CD4-positive, alpha-beta T cell (primary cell): ENCODE data around the gene ZNF747. TPM values are rescaled to one million over a fixed set of nuclear protein-coding genes. Genes with fewer than 3 reads are reported as not detected.

Experiments used
- ATAC-seq: fragments of 200-7000 bp; cut with Tn5 transposase; one replicate; pipeline ENCODE4 v1.10.0; 2022; ENCODE audit warnings: mild to moderate bottlenecking; ENCODE audit not compliant: poor library complexity
- CTCF ChIA-PET: fragments of 350-600 bp; sonication (Branson Sonifier 250); formaldehyde crosslinking; loops from one replicate; lab custom pipeline; 2021; ENCODE audit warnings: antibody characterized with exemption, inconsistent platforms; lab: Charles Lee
- POLR2A ChIA-PET: fragments of 350-600 bp; sonication (Branson Sonifier 250); formaldehyde crosslinking; loops from one replicate; lab custom pipeline; 2021; ENCODE audit warnings: antibody characterized with exemption, inconsistent platforms; lab: Charles Lee
- DNase-seq, 14 experiments: peaks; one replicate each; pipeline ENCODE4 v3.0.0-alpha.2; 2013 to 2020; ENCODE audit warnings: mixed read lengths in 2 of 14
- H3K27ac ChIP-seq, 2 donors: one replicate each; pipeline versions ENCODE4 v1.5.1 to v1.7.0; 2013; ENCODE audit warnings: low read length in 2 of 2, low read depth in 1 of 2, mild to moderate bottlenecking in 1 of 2
- H3K27me3 ChIP-seq, 2 experiments: 1 replicate in 1 of 2; 2 replicates in 1 of 2; pipeline versions ENCODE4 v1.6.1 to v1.7.0; 2013; ENCODE audit warnings: low read length in 2 of 2, control low read depth in 1 of 2, mild to moderate bottlenecking in 1 of 2, moderate library complexity in 1 of 2; ENCODE audit not compliant: insufficient read depth in 2 of 2, control insufficient read depth in 1 of 2
- H3K36me3 ChIP-seq: one replicate; pipeline ENCODE4 v1.6.1; 2013; ENCODE audit warnings: low read length, control low read depth; ENCODE audit not compliant: insufficient read depth
- H3K4me1 ChIP-seq: one replicate; pipeline ENCODE4 v1.6.1; 2013; ENCODE audit warnings: low read length, control low read depth; ENCODE audit not compliant: insufficient read depth
- H3K4me3 ChIP-seq: one replicate; pipeline ENCODE4 v1.5.1; 2013; ENCODE audit warnings: mild to moderate bottlenecking, low read length, moderate library complexity
- H3K9me3 ChIP-seq, 2 experiments: 1 replicate in 1 of 2; 2 replicates in 1 of 2; pipeline versions ENCODE4 v1.6.1 to v1.7.0; 2013; ENCODE audit warnings: low read length in 2 of 2, mild to moderate bottlenecking in 2 of 2, control low read depth in 1 of 2, moderate library complexity in 1 of 2; ENCODE audit not compliant: control insufficient read depth in 1 of 2, insufficient read depth in 1 of 2
- H3K27ac Mint-ChIP-seq: one replicate; pipeline ENCODE4 v1.8.0; 2020; ENCODE audit warnings: mixed read lengths
- H3K27me3 Mint-ChIP-seq: one replicate; pipeline ENCODE4 v1.8.0; 2021; ENCODE audit warnings: mixed read lengths
- H3K36me3 Mint-ChIP-seq: one replicate; pipeline ENCODE4 v1.8.0; 2021; ENCODE audit warnings: low read depth, mixed read lengths
- H3K4me1 Mint-ChIP-seq: one replicate; pipeline ENCODE4 v1.8.0; 2021; ENCODE audit warnings: low read depth, mixed read lengths
- H3K4me3 Mint-ChIP-seq: one replicate; pipeline ENCODE4 v1.8.0; 2020; ENCODE audit warnings: mild to moderate bottlenecking, mixed read lengths
- H3K9me3 Mint-ChIP-seq: one replicate; pipeline ENCODE4 v1.8.0; 2020; ENCODE audit warnings: mixed read lengths
- CTCF ChIP-seq: fragments of 200-600 bp; IDR thresholded peaks from one replicate; pipeline ENCODE4 v1.8.0; 2022; ENCODE audit warnings: antibody characterized with exemption, mild to moderate bottlenecking
- intact Hi-C, 2 experiments: fragments of 100-400 bp; cut with DNase I in 1 of 2; cut with micrococcal nuclease in 1 of 2; formaldehyde crosslinking; loops; one replicate each; pipeline versions ENCODE4 v1.15.1 to v1.9.0; 2023 to 2025; cut with DNase I, micrococcal nuclease
- polyA plus RNA-seq, 2 donors: library from polyadenylated mRNA; unstranded; fragments of 120-200 nt; gene quantifications; one replicate each; pipeline ENCODE4 v1.2.1, GENCODE V29; 2013
- total RNA-seq, 174 experiments: library from RNA in 2 of 174; stranded (reverse) in 2 of 174; gene quantifications; one replicate each; pipeline ENCODE4 v1.2.3 and lab custom pipeline; 2021 to 2026

The ZNF747 gene
- 1 to 10 TPM; 6.3 to 6.7 TPM for total RNA-seq
- polyA plus RNA-seq (2013, experiment 1 of 2): 6.6 TPM
- 6.9 TPM for polyA plus RNA-seq (2013, experiment 2 of 2)
- total RNA-seq (lab: John Stamatoyannopoulos, UW): 8.0 to 25.8 (median 16.0) reads per million in 172 experiments

DNA sequence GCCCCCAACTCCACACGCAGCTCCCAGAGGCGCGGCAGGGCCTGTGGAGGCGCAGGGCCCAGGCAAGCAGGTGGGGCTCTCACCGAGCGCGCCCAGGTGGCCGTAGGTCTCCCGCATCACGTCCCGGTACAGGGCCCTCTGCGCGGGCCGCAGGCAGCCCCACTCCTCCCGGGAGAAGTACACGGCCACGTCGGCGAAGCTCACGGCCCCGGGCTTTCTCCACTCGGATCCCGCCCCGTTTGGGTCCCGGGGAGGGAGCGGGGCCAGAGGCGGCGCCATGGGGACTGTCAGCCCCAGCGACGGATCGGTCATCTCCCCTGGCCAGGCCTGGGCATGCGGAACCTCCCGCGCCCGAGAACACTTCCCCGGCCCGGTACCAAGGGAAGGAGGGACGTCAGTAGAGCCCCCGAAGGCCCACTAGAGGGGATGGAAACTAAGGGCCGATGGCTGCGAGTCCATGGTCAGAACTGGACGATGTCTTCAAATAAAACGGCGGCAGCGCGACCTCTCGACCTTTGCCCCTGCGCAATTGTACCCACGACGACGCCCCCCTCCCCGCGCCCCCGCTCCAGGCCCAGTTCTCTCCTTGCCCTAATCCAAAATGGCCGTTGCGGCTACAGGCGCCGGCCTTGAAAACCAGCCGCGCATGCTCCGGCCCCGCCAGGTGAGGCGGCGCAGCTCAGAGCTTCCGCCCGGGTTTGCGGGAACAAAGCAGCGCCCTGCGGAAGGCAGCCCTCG, at the start of gene ZNF747:
Gene ZNF747, minus strand, starts transcription at position 491 of the 738 bp plus-strand sequence. Its CDS starts 179 bp downstream, at position 312.
- Histone ChIP-seq H3K4me1 (peaks cover 52% of the 10 kb centered on the region), H3K27me3 (no peaks in the 10 kb centered on the region), H3K27ac (peak within 1 kb of the TSS; percentile 85 to 96), H3K9me3 (no peaks in the 10 kb centered on the region), H3K4me3 (peak within 1 kb of the TSS; percentile 87), H3K36me3 (peaks cover 17% of the 10 kb centered on the region)
- POLR2A ChIA-PET: interaction anchor here (1.0 to 3.6 kb wide), 31 partner anchors 9 to 443 kb away, joined by 3 to 116 read pairs (median 7); partner anchors contain the start of genes DCTPP1, FBRS, PRR14 and SEPTIN1
- peak; percentile 88 to 95 (median 92) for DNase-seq
- Mint-ChIP-seq H3K36me3 (peaks cover 28% of the 10 kb centered on the region), H3K4me1 (peaks cover 43% of the 10 kb centered on the region), H3K27ac (peak within 1 kb of the TSS; percentile 99), H3K4me3 (peak within 1 kb of the TSS; percentile 94), H3K27me3 (no peaks in the 10 kb centered on the region), H3K9me3 (no peaks in the 10 kb centered on the region)
- intact Hi-C loops: loop anchor here (1.0 to 5.0 kb wide), 11 partner anchors 16 to 104 kb away; partner anchors contain the start of genes DCTPP1 (in 1 of the 2), SEPHS2 (in 1 of the 2), ZNF689 (in 1 of the 2) and ZNF764 (in 1 of the 2)
- TF ChIP-seq CTCF: no peak
- CTCF ChIA-PET: interaction anchor here (1.0 to 4.2 kb wide), 13 partner anchors 10 to 124 kb away, joined by 4 to 68 read pairs (median 9); partner anchors contain the start of genes DCTPP1, FBRS, ZNF688 and ZNF689
- peak; percentile 80 for ATAC-seq

DNA sequence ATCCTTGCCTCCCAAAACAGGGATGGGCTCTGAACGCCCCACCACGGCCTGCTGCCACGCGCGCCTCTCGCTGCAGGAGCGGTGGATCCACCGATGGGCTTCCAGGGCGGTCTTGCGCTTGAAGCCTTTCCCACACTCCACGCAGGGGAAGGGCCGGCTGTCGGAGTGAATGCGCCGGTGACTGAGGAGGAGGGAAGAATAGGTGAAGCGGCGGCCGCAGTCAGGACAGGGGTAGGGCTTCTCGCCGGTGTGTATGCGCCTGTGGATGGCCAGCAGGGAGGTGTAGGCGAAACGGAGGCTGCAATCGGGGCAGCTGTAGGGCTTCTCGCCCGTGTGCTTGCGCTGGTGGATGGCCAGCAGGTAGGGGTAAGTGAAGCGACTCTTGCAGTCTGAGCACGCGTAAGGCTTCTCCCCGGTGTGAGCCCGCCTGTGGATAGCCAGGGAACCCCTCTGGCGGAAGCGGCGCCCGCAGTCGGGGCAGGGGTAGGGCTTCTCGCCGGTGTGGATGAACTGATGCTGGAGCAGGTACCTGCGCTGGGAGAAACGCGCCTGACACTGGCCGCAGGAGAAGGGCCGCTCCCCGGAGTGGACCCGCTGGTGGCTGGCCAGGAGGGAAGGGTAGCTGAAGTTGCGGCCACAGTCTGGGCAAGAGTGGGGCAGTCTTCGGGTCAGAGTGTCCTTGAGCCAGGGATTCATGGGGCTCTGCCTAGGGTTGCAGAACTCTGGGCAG, 48.1 kb upstream of the ZNF747 start:
- ATAC-seq (no peak), DNase-seq (no peak)
- Histone ChIP-seq H3K4me3 (no peak overlapping the region), H3K9me3 (no peaks in the 10 kb centered on the region), H3K36me3 (peaks cover 20% of the 10 kb centered on the region), H3K27ac (no peak overlapping the region), H3K27me3 (no peaks in the 10 kb centered on the region), H3K4me1 (peaks cover 26% of the 10 kb centered on the region)
- peaks cover 15% of the 10 kb centered on the region for H3K4me1 Mint-ChIP-seq
- intact Hi-C loops: no loop called here
- no peak for TF ChIP-seq CTCF
- no peaks in the 10 kb centered on the region for H3K27me3 Mint-ChIP-seq
- peak overlapping the region; percentile 54 for H3K4me3 Mint-ChIP-seq
- H3K36me3 Mint-ChIP-seq: peaks cover 30% of the 10 kb centered on the region
- CTCF ChIA-PET: no interaction called here
- H3K27ac Mint-ChIP-seq: no peak overlapping the region
- POLR2A ChIA-PET: interaction anchor here (1.4 kb wide), 1 partner anchor 11 kb away, joined by 4 read pairs; no protein-coding TSS in a partner anchor
- H3K9me3 Mint-ChIP-seq: no peaks in the 10 kb centered on the region

- TF ChIP-seq CTCF: no peak
- H3K9me3 ChIP-seq: no peaks in the 10 kb centered on the region
- POLR2A ChIA-PET: interaction anchor here (1.4 kb wide), 1 partner anchor 9 kb away, joined by 4 read pairs; no protein-coding TSS in a partner anchor
These were observed 46.8 kb upstream of the ZNF747 start for GRCh38 chr16:30581457-30581856.

More at GRCh38 chr16:30581457-30581856, 46.8 kb upstream of the ZNF747 start:
- DNase-seq (no peak), ATAC-seq (no peak)
- CTCF ChIA-PET: no interaction called here
- H3K36me3 Mint-ChIP-seq: peaks cover 30% of the 10 kb centered on the region
- no peaks in the 10 kb centered on the region for H3K9me3 Mint-ChIP-seq
- Histone ChIP-seq H3K27me3 (no peaks in the 10 kb centered on the region), H3K36me3 (peaks cover 20% of the 10 kb centered on the region), H3K4me3 (no peak overlapping the region), H3K4me1 (peaks cover 20% of the 10 kb centered on the region), H3K27ac (no peak overlapping the region)
- no peak overlapping the region for H3K4me3 Mint-ChIP-seq
- no peak overlapping the region for H3K27ac Mint-ChIP-seq
- H3K4me1 Mint-ChIP-seq: peaks cover 10% of the 10 kb centered on the region
- H3K27me3 Mint-ChIP-seq: no peaks in the 10 kb centered on the region
- intact Hi-C loops: no loop called here
